ENCODE data around the gene CALML6. TPM values are rescaled to one million over a fixed set of nuclear protein-coding genes. Genes with fewer than 3 reads are reported as not detected.

The CALML6 gene
- total RNA-seq, 2 experiments from 2014 or later: 0.47 to 0.76 TPM

- no peak for TF ChIP-seq CTCF (IDR thresholded peaks at IDR 0.05)
- Mint-ChIP-seq H3K36me3 (ENCODE audit: low read depth) (peaks cover 8% of the 10 kb centered on the region), H3K27me3 (peaks cover 2% of the 10 kb centered on the region), H3K27ac (no peak overlapping the region), H3K4me1 (ENCODE audit: low read depth) (peaks cover 31% of the 10 kb centered on the region), H3K9me3 (no peaks in the 10 kb centered on the region), H3K4me3 (no peak overlapping the region)
- POLR2A ChIA-PET: interaction anchor here (1.1 to 1.2 kb wide), 2 partner anchors 13 to 265 kb away, joined by 3 to 4 read pairs; no protein-coding TSS in a partner anchor
- intact Hi-C loops (cut with micrococcal nuclease): loop anchor here (10.0 kb wide), 1 partner anchor 110 kb away; no protein-coding TSS in a partner anchor
- DNase-seq (no peak), ATAC-seq (no peak)
- CTCF ChIA-PET: interaction anchor here (9.6 kb wide), 1 partner anchor 13 kb away, joined by 80 read pairs; no protein-coding TSS in a partner anchor
Measured at GRCh38 chr1:1894354-1895059, 20.6 kb upstream of the CALML6 start.

- intact Hi-C loops (cut with micrococcal nuclease): loop anchor here (10.0 kb wide), 1 partner anchor 110 kb away; no protein-coding TSS in a partner anchor
- Mint-ChIP-seq H3K27ac (no peak overlapping the region), H3K4me3 (no peak overlapping the region), H3K4me1 (ENCODE audit: low read depth) (peaks cover 31% of the 10 kb centered on the region), H3K27me3 (peaks cover 2% of the 10 kb centered on the region), H3K36me3 (ENCODE audit: low read depth) (peaks cover 6% of the 10 kb centered on the region), H3K9me3 (no peaks in the 10 kb centered on the region)
- DNase-seq (no peak), ATAC-seq (no peak)
- TF ChIP-seq CTCF (IDR thresholded peaks at IDR 0.05): no peak
- POLR2A ChIA-PET: interaction anchor here (1.1 to 1.2 kb wide), 2 partner anchors 12 to 265 kb away, joined by 3 to 4 read pairs; no protein-coding TSS in a partner anchor
- CTCF ChIA-PET: interaction anchor here (9.6 kb wide), 1 partner anchor 13 kb away, joined by 80 read pairs; no protein-coding TSS in a partner anchor
Measured at GRCh38 chr1:1895060-1895418, 20.0 kb upstream of the CALML6 start.

GRCh38 chr1:1895456-1896336 lies 19.4 kb upstream of the CALML6 start:
- no peak for DNase-seq
- ChIA-PET POLR2A (interaction anchor here (0.9 to 1.2 kb wide), 3 partner anchors 12 to 264 kb away, joined by 3 to 4 read pairs (median 3); no protein-coding TSS in a partner anchor), CTCF (interaction anchor here (0.8 to 9.6 kb wide), 2 partner anchors 12 to 37 kb away, joined by 3 to 80 read pairs; no protein-coding TSS in a partner anchor)
- H3K4me1 Mint-ChIP-seq (ENCODE audit: low read depth): peaks cover 31% of the 10 kb centered on the region
- no peak overlapping the region for H3K4me3 Mint-ChIP-seq
- no peak overlapping the region for H3K27ac Mint-ChIP-seq
- peaks cover 6% of the 10 kb centered on the region for H3K36me3 Mint-ChIP-seq (ENCODE audit: low read depth)
- TF ChIP-seq CTCF (IDR thresholded peaks at IDR 0.05): no peak
- H3K27me3 Mint-ChIP-seq: peaks cover 2% of the 10 kb centered on the region
- no peak for ATAC-seq
- no peaks in the 10 kb centered on the region for H3K9me3 Mint-ChIP-seq
- intact Hi-C loops (cut with micrococcal nuclease): loop anchor here (10.0 kb wide), 1 partner anchor 111 kb away; no protein-coding TSS in a partner anchor

- DNase-seq: no peak
- H3K4me3 Mint-ChIP-seq: no peak overlapping the region
- H3K36me3 Mint-ChIP-seq (ENCODE audit: low read depth): no peaks in the 10 kb centered on the region
- ATAC-seq: no peak
- ChIA-PET CTCF (interaction anchor here (1.2 to 9.6 kb wide), 4 partner anchors 9 to 72 kb away, joined by 3 to 80 read pairs (median 4); no protein-coding TSS in a partner anchor), POLR2A (interaction anchor here (1.3 to 1.9 kb wide), 2 partner anchors 10 kb away, joined by 6 to 8 read pairs; no protein-coding TSS in a partner anchor)
- H3K9me3 Mint-ChIP-seq: no peaks in the 10 kb centered on the region
- TF ChIP-seq CTCF (IDR thresholded peaks at IDR 0.05): no peak
- intact Hi-C loops (cut with micrococcal nuclease): loop anchor here (10.0 kb wide), 1 partner anchor 114 kb away; no protein-coding TSS in a partner anchor
- H3K27ac Mint-ChIP-seq: no peak overlapping the region
- H3K27me3 Mint-ChIP-seq: peaks cover 4% of the 10 kb centered on the region
- H3K4me1 Mint-ChIP-seq (ENCODE audit: low read depth): peaks cover 24% of the 10 kb centered on the region
Measured at GRCh38 chr1:1898246-1898933, 16.7 kb upstream of the CALML6 start.
